ENCODE measurements around the gene C1S. TPM values are rescaled to one million over a fixed set of nuclear protein-coding genes. Genes with fewer than 3 reads are reported as not detected.

The C1S gene
- total RNA-seq, 1 experiment from 2014 or later: 1.9 TPM

DNA sequence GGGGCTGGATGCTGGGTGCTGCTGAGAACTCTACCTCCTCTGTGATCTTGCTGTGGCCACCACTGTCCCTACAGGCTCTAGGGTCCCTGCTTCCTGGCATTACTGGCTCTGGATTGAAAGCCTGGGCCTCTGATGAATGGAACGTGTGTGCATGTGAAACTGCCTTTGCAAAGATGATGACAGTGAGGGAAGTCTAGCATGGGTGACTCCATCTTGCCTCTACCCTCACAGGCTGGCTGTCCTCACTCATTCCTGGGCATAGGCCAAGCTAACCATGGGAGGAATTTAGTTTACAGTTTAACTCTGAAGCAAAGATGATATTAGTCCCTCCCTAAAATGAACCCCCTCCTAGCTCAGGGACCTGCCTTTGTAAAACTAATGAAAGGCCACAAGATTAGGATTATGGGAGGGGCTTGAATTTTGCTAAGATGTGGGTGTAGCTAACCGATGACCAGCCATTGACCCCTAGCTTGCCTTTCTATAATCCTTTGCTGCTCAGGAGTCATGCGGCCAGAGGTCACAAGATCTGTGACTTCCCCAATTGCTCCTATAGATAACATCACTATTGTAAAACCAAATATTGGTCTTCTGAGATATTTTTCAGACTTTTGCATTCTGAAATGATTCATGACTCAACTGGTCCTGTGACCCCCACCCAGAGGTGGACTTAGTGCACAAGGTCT, 2.2 kb upstream of the C1S start:
- intact Hi-C loops (cut with micrococcal nuclease; ENCODE audit: unreplicated experiment): no loop called here
- POLR2A ChIA-PET (ENCODE audit: low non-redundant PET): no interaction called here
- Histone ChIP-seq H3K9me3 (ENCODE audit: low read depth, low read length, poor library complexity, severe bottlenecking) (no peaks in the 10 kb centered on the region), H3K4me3 (ENCODE audit: low read depth, low read length, poor library complexity, severe bottlenecking) (no peak overlapping the region), H3K27me3 (replicated peaks; ENCODE audit: insufficient read depth, low read depth, low read length, poor library complexity) (peaks cover under 1% of the 10 kb centered on the region), H3K27ac (ENCODE audit: low read depth, low read length, poor library complexity, severe bottlenecking) (no peak overlapping the region), H3K4me1 (ENCODE audit: insufficient read depth, low read length, poor library complexity, severe bottlenecking) (no peaks in the 10 kb centered on the region), H3K36me3 (ENCODE audit: insufficient read depth, low read length, poor library complexity, severe bottlenecking) (no peaks in the 10 kb centered on the region)
- CTCF ChIA-PET: no interaction called here
- TF ChIP-seq EZH2 (IDR thresholded peaks at IDR 0.05; ENCODE audit: borderline replicate concordance, low read depth, low read length, poor library complexity, severe bottlenecking): no peak
- TF ChIP-seq, protein P1, sequence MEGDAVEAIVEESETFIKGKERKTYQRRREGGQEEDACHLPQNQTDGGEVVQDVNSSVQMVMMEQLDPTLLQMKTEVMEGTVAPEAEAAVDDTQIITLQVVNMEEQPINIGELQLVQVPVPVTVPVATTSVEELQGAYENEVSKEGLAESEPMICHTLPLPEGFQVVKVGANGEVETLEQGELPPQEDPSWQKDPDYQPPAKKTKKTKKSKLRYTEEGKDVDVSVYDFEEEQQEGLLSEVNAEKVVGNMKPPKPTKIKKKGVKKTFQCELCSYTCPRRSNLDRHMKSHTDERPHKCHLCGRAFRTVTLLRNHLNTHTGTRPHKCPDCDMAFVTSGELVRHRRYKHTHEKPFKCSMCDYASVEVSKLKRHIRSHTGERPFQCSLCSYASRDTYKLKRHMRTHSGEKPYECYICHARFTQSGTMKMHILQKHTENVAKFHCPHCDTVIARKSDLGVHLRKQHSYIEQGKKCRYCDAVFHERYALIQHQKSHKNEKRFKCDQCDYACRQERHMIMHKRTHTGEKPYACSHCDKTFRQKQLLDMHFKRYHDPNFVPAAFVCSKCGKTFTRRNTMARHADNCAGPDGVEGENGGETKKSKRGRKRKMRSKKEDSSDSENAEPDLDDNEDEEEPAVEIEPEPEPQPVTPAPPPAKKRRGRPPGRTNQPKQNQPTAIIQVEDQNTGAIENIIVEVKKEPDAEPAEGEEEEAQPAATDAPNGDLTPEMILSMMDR (conservative IDR thresholded peaks at IDR 0.05; ENCODE audit: low read depth, low read length): no peak
- no peak for DNase-seq (ENCODE audit: low spot score)
- BruUV-seq (replicated peaks): no TSS peak

DNA sequence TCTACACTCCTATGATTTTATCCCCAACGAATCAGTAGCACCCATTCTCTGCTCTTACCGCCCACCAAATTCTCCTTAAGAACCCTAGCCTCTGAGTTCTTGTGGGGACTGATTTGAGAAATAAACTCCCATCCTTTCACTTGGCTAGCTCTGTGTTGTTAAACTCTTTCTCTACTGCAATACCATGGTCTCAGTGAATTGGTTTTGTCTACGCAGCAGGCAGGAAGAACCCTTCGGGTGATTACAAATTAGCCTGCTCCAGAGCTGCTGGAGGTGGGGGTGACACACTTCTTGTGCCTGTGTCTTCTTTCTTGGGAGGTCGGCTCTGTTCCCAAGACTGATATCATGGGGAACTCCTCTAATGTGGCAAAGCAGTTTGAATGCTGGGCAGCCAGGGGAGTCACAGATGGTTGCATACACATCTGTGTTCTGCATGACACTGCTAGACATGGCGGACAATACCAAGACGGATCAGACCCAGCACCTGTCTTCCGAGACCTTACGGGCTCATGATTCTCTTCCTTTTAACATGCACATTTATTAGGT, 1.6 kb upstream of the C1S start:
- BruUV-seq (replicated peaks): no TSS peak
- H3K4me1 ChIP-seq (ENCODE audit: insufficient read depth, low read length, poor library complexity, severe bottlenecking): no peaks in the 10 kb centered on the region
- ChIA-PET CTCF (no interaction called here), POLR2A (ENCODE audit: low non-redundant PET) (no interaction called here)
- H3K9me3 ChIP-seq (ENCODE audit: low read depth, low read length, poor library complexity, severe bottlenecking): no peaks in the 10 kb centered on the region
- no peak overlapping the region for H3K27ac ChIP-seq (ENCODE audit: low read depth, low read length, poor library complexity, severe bottlenecking)
- H3K4me3 ChIP-seq (ENCODE audit: low read depth, low read length, poor library complexity, severe bottlenecking): no peak overlapping the region
- intact Hi-C loops (cut with micrococcal nuclease; ENCODE audit: unreplicated experiment): no loop called here
- no peaks in the 10 kb centered on the region for H3K36me3 ChIP-seq (ENCODE audit: insufficient read depth, low read length, poor library complexity, severe bottlenecking)
- DNase-seq (ENCODE audit: low spot score): no peak
- TF ChIP-seq EZH2 (IDR thresholded peaks at IDR 0.05; ENCODE audit: borderline replicate concordance, low read depth, low read length, poor library complexity, severe bottlenecking): no peak
- TF ChIP-seq, protein P1 (conservative IDR thresholded peaks at IDR 0.05; ENCODE audit: low read depth, low read length): no peak
- no peaks in the 10 kb centered on the region for H3K27me3 ChIP-seq (replicated peaks; ENCODE audit: insufficient read depth, low read depth, low read length, poor library complexity)

DNA sequence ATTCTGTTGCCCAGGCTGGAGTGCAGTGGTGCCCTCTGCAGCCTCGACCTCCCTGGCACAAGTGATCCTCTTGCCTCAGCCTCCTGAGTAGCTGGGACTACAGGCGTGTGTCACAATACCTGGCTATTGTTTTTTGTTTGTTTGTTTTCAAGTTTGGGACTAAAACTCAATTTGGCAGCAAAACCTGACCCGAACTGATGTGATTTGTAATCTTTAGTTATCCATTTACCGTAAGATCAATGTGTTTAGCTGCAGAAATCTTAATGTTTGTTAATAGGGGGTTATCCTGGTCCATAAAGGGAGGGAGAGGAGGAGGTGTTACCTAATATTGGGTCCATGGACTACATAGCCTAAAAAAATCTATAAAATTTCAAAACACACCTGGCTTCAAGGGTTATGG, 738 bp upstream of the C1S start:
- ChIA-PET CTCF (no interaction called here), POLR2A (ENCODE audit: low non-redundant PET) (no interaction called here)
- Histone ChIP-seq H3K9me3 (ENCODE audit: low read depth, low read length, poor library complexity, severe bottlenecking) (no peaks in the 10 kb centered on the region), H3K36me3 (ENCODE audit: insufficient read depth, low read length, poor library complexity, severe bottlenecking) (no peaks in the 10 kb centered on the region), H3K4me3 (ENCODE audit: low read depth, low read length, poor library complexity, severe bottlenecking) (no peak overlapping the region), H3K4me1 (ENCODE audit: insufficient read depth, low read length, poor library complexity, severe bottlenecking) (no peaks in the 10 kb centered on the region), H3K27me3 (replicated peaks; ENCODE audit: insufficient read depth, low read depth, low read length, poor library complexity) (no peaks in the 10 kb centered on the region), H3K27ac (ENCODE audit: low read depth, low read length, poor library complexity, severe bottlenecking) (no peak overlapping the region)
- TF ChIP-seq, protein P1 (conservative IDR thresholded peaks at IDR 0.05; ENCODE audit: low read depth, low read length): no peak
- TF ChIP-seq EZH2 (IDR thresholded peaks at IDR 0.05; ENCODE audit: borderline replicate concordance, low read depth, low read length, poor library complexity, severe bottlenecking): no peak
- DNase-seq (ENCODE audit: low spot score): no peak
- intact Hi-C loops (cut with micrococcal nuclease; ENCODE audit: unreplicated experiment): no loop called here
- no TSS peak for BruUV-seq (replicated peaks)
